MM.1S (cell line): ENCODE data around the gene CPXM2.

ENCODE experiments used
- EZH2phosphoT487 ChIP-seq: fragments of 300-600 bp; sonication (generic); IDR thresholded peaks from 2 replicates; pipeline ENCODE4 v1.6.1; 2018; ENCODE audit warnings: antibody characterized with exemption, low read length
- TF ChIP-seq, protein P1 (sequence below): fragments of 300-600 bp; sonication (generic); IDR thresholded peaks from 2 replicates; pipeline ENCODE4 v1.5.1; 2016; ENCODE audit warnings: antibody characterized with exemption, low read length, mixed read lengths

DNA sequence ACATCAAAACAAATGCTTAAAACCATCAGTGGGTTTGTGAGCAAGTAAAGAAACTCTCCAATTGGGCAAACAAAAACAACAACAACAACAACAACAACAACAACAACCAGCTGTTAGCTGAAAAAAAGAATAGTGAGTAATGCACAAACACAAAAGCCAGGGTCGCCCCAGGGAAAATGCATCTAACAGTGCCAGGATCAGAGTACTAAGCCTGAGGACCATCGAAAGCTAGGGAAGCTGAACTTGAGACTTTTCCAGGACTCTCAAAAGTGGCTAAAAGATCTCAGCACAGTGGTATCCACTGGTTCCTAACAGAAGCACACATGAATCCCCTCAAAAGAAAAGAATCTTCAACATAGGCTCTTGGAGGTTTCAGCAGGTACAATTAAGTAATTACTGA is 83.3 kb downstream of the CPXM2 start:
- TF ChIP-seq, protein P1, sequence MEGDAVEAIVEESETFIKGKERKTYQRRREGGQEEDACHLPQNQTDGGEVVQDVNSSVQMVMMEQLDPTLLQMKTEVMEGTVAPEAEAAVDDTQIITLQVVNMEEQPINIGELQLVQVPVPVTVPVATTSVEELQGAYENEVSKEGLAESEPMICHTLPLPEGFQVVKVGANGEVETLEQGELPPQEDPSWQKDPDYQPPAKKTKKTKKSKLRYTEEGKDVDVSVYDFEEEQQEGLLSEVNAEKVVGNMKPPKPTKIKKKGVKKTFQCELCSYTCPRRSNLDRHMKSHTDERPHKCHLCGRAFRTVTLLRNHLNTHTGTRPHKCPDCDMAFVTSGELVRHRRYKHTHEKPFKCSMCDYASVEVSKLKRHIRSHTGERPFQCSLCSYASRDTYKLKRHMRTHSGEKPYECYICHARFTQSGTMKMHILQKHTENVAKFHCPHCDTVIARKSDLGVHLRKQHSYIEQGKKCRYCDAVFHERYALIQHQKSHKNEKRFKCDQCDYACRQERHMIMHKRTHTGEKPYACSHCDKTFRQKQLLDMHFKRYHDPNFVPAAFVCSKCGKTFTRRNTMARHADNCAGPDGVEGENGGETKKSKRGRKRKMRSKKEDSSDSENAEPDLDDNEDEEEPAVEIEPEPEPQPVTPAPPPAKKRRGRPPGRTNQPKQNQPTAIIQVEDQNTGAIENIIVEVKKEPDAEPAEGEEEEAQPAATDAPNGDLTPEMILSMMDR = no peak
- TF ChIP-seq EZH2phosphoT487 = no peak
